H1 (cell line): ENCODE results near the gene CYP2S1. TPM values are rescaled to one million over a fixed set of nuclear protein-coding genes. Genes with fewer than 3 reads are reported as not detected.

Experiments
- CBX5 ChIP-seq: fragments of 300-800, 300-1000 bp; sonication (generic); IDR thresholded peaks from 2 replicates; pipeline ENCODE4 v1.7.1; 2016; ENCODE audit warnings: antibody characterized with exemption, low read length, low read depth
- EGR1 ChIP-seq: IDR thresholded peaks from 2 replicates; pipeline ENCODE4 v1.6.1; 2011; ENCODE audit warnings: low read depth, low read length, borderline replicate concordance
- JUND ChIP-seq: IDR thresholded peaks from 2 replicates; pipeline ENCODE4 v1.6.1; 2011; ENCODE audit warnings: mild to moderate bottlenecking, improper control_type of control experiment, low read length
- polyA plus RNA-seq, 7 experiments: library from polyadenylated mRNA; depleted of rRNA in 3 of 7; stranded (reverse) in 5 of 7; unstranded in 2 of 7; fragments of >200 nt in 5 of 7; fragments of 200-250 nt in 2 of 7; gene quantifications; 1 replicate in 5 of 7; 2 replicates in 1 of 7; 4 replicates in 1 of 7; pipeline versions ENCODE4 v1.2.1 to v1.2.3, GENCODE V29; 2011 to 2013; ENCODE audit warnings: missing spikeins in 2 of 7, mixed read lengths in 2 of 7
- total RNA-seq: library from RNA; stranded (reverse); fragmentation: NEBNext Ultra II Directional; extraction: Animal tissue kit (Norgen Biotek cat#: 25700); gene quantifications from 2 replicates; pipeline ENCODE4 v1.2.1, GENCODE V29; 2021

The CYP2S1 gene
- total and polyA plus RNA-seq, 2 of the 8 experiments (the other 6 are each of a cell fraction or from before 2014, with no cell fraction given): 97.9 to 245 TPM

DNA sequence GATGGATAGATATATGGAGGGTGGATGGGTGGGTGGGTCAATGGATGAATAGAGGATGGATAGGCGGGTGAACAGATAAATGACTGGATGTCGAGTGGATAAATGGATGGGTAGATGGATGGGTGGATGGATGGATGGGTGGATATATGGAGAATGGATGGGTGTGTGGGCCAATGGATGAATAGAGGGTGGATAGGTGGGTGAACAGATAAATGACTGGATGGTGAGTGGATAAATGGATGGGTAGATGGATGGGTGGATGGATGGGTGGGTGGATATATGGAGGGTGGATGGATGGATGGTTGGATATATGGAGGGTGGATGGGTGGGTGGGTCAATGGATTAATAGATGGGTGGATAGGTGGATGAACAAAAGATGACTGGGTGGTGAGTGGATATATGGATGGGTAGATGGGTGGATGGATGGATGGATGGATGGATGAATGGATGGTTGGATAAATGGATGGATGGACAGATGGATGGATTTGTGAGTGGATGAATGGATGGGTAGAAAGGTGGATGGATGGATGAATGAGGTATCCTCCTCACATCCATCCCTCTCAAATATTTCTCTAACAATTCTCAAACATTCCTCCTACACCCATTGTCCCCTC, 47.0 kb downstream of the CYP2S1 start (continued):
- TF ChIP-seq JUND (no peak), CBX5 (no peak), EGR1 (no peak)
- TF ChIP-seq, all 59 proteins: peak for 0
